H1 (cell line): ENCODE data around the gene OR8H2. TPM values are rescaled to one million over a fixed set of nuclear protein-coding genes. Genes with fewer than 3 reads are reported as not detected.
A peak's percentile ranks its signal among the peaks of the same experiment; 100 is the strongest.
"Not testable (repeated sequence)": the region's sequence is repeated elsewhere in the genome, so short reads cannot be mapped to it uniquely, and the experiment has no call there.

ENCODE experiments used
- CTCF ChIA-PET: fragments of 300-600 bp; sonication (Branson Sonifier 250); formaldehyde crosslinking; loops from one replicate; lab custom pipeline; 2021; ENCODE audit not compliant: partially characterized antibody; lab: Charles Lee
- POLR2A ChIA-PET: fragments of 300-600 bp; sonication (Branson Sonifier 250); formaldehyde crosslinking; loops from one replicate; lab custom pipeline; 2021; ENCODE audit warnings: inconsistent platforms; ENCODE audit not compliant: partially characterized antibody; lab: Charles Lee
- DNase-seq, 2 experiments: peaks; one replicate each; pipeline versions ENCODE4 v3.0.0 to v3.0.0-alpha.2; 2010 to 2022; ENCODE audit warnings: low spot score in 2 of 2, low read depth in 1 of 2, mixed read lengths in 1 of 2
- FAIRE-seq: peaks from 2 replicates; lab custom pipeline; 2011; peaks lifted over from hg19 to GRCh38; lab: Jason Lieb, UNC
- H2AFZ ChIP-seq: 2 replicates; pipeline ENCODE4 v1.8.1; 2012; ENCODE audit warnings: low read length, inconsistent platforms
- H2AK5ac ChIP-seq: 2 replicates; pipeline ENCODE4 v1.6.1; 2013; ENCODE audit warnings: low read depth, low read length
- H2BK120ac ChIP-seq: replicated peaks from 2 replicates; pipeline ENCODE3; 2013; ENCODE audit warnings: low read depth, low read length, inconsistent platforms
- H2BK12ac ChIP-seq: 2 replicates; pipeline ENCODE4 v1.6.1; 2013; ENCODE audit warnings: low read depth, low read length
- H2BK15ac ChIP-seq: 2 replicates; pipeline ENCODE4 v1.6.1; 2013; ENCODE audit warnings: low read length
- H2BK20ac ChIP-seq: 2 replicates; pipeline ENCODE4 v1.6.1; 2013; ENCODE audit warnings: low read length
- H2BK5ac ChIP-seq: 2 replicates; pipeline ENCODE4 v1.6.1; 2013; ENCODE audit warnings: low read depth, low read length
- H3K14ac ChIP-seq: 2 replicates; pipeline ENCODE4 v1.6.1; 2013; ENCODE audit warnings: inconsistent platforms; ENCODE audit not compliant: insufficient read length
- H3K18ac ChIP-seq: 2 replicates; pipeline ENCODE4 v1.6.1; 2013; ENCODE audit warnings: low read length; ENCODE audit errors: extremely low read depth
- H3K23ac ChIP-seq: 2 replicates; pipeline ENCODE4 v1.6.1; 2013; ENCODE audit warnings: inconsistent platforms; ENCODE audit not compliant: insufficient read length
- H3K23me2 ChIP-seq: 2 replicates; pipeline ENCODE4 v1.6.1; 2013; ENCODE audit warnings: low read depth, low read length
- H3K27ac ChIP-seq: 2 replicates; pipeline ENCODE4 v1.6.1; 2011; ENCODE audit warnings: low read depth, low read length, inconsistent platforms
- H3K27me3 ChIP-seq, 4 experiments: replicated peaks in 1 of 4; 1 replicate in 1 of 4; 2 replicates in 3 of 4; pipeline versions ENCODE4 v1.6.1 to v1.8.1; 2011 to 2013; ENCODE audit warnings: low read length in 3 of 4, mild to moderate bottlenecking in 3 of 4, inconsistent platforms in 2 of 4, mixed read lengths in 2 of 4, moderate library complexity in 1 of 4; ENCODE audit not compliant: control insufficient read depth in 3 of 4, insufficient read depth in 3 of 4; ENCODE audit errors: extremely low read depth in 1 of 4
- H3K36me3 ChIP-seq, 4 experiments: 2 replicates each; pipeline versions ENCODE4 v1.6.1 to v1.8.1; 2011 to 2013; ENCODE audit warnings: mild to moderate bottlenecking in 4 of 4, low read length in 3 of 4, moderate library complexity in 2 of 4, control low read depth in 1 of 4, inconsistent platforms in 1 of 4; ENCODE audit not compliant: insufficient read depth in 4 of 4, control insufficient read depth in 2 of 4
- H3K4ac ChIP-seq: replicated peaks from 2 replicates; pipeline ENCODE3; 2013; ENCODE audit warnings: low read length, low read depth, mixed read lengths, inconsistent platforms; ENCODE audit not compliant: insufficient read length
- H3K4me1 ChIP-seq, 4 experiments: replicated peaks in 1 of 4; 1 replicate in 1 of 4; 2 replicates in 3 of 4; pipeline versions ENCODE4 v1.6.1 to v1.8.1; 2011 to 2013; ENCODE audit warnings: low read length in 3 of 4, inconsistent platforms in 2 of 4, mixed read lengths in 1 of 4; ENCODE audit not compliant: insufficient read depth in 4 of 4, control insufficient read depth in 3 of 4
- H3K4me2 ChIP-seq, 2 experiments: 2 replicates each; pipeline versions ENCODE4 v1.6.1 to v1.8.1; 2011 to 2013; ENCODE audit warnings: low read depth in 2 of 2, low read length in 2 of 2, control low read depth in 1 of 2, inconsistent platforms in 1 of 2, mild to moderate bottlenecking in 1 of 2; ENCODE audit not compliant: insufficient read depth in 1 of 2
- H3K4me3 ChIP-seq, 4 experiments: fragments of 200-600, 300-600 bp in 1 of 4; sonication (generic), shearing (Covaris generic), sonication (Bioruptor Twin) in 1 of 4; 2 replicates each; pipeline versions ENCODE4 v1.5.1 to v1.8.1; 2011 to 2016; ENCODE audit warnings: low read length in 4 of 4, low read depth in 3 of 4, control low read depth in 2 of 4, inconsistent platforms in 2 of 4, mild to moderate bottlenecking in 2 of 4, mixed read lengths in 1 of 4, moderate library complexity in 1 of 4; ENCODE audit not compliant: insufficient read depth in 2 of 4; ENCODE audit errors: extremely low read depth in 1 of 4
- H3K56ac ChIP-seq: replicated peaks from 2 replicates; pipeline ENCODE3; 2013; ENCODE audit warnings: low read depth, mild to moderate bottlenecking, mixed read lengths, low read length, inconsistent platforms; ENCODE audit not compliant: insufficient read length
- H3K79me1 ChIP-seq: 2 replicates; pipeline ENCODE4 v1.6.1; 2013; ENCODE audit warnings: low read depth, low read length, control low read depth
- H3K79me2 ChIP-seq, 2 experiments: 2 replicates each; pipeline versions ENCODE4 v1.6.1 to v1.8.1; 2012 to 2013; ENCODE audit warnings: low read length in 2 of 2, mild to moderate bottlenecking in 2 of 2, inconsistent platforms in 1 of 2; ENCODE audit not compliant: insufficient read depth in 2 of 2, control insufficient read depth in 1 of 2
- H3K9ac ChIP-seq, 4 experiments: replicated peaks in 1 of 4; 1 replicate in 1 of 4; 2 replicates in 3 of 4; pipeline versions ENCODE4 v1.6.1 to v1.8.1; 2011 to 2013; ENCODE audit warnings: low read depth in 3 of 4, low read length in 3 of 4, control low read depth in 2 of 4, mild to moderate bottlenecking in 2 of 4, moderate library complexity in 2 of 4, inconsistent platforms in 1 of 4; ENCODE audit errors: extremely low read depth in 1 of 4
- H3K9me3 ChIP-seq, 2 experiments: 2 replicates each; pipeline versions ENCODE4 v1.6.1 to v1.8.1; 2012 to 2013; ENCODE audit warnings: mild to moderate bottlenecking in 2 of 2, moderate library complexity in 2 of 2, control low read depth in 1 of 2, inconsistent platforms in 1 of 2, low read depth in 1 of 2, low read length in 1 of 2, mixed read lengths in 1 of 2; ENCODE audit not compliant: insufficient read depth in 2 of 2
- H4K20me1 ChIP-seq, 2 experiments: replicated peaks in 1 of 2; 2 replicates each; pipeline versions ENCODE3 to v1.8.1; 2011 to 2013; ENCODE audit warnings: inconsistent platforms in 2 of 2, low read length in 2 of 2, mild to moderate bottlenecking in 1 of 2; ENCODE audit not compliant: insufficient read depth in 2 of 2, control insufficient read depth in 1 of 2
- H4K5ac ChIP-seq: 2 replicates; pipeline ENCODE4 v1.6.1; 2013; ENCODE audit warnings: low read length, low read depth, mixed read lengths, inconsistent platforms; ENCODE audit not compliant: insufficient read length
- H4K8ac ChIP-seq: 2 replicates; pipeline ENCODE4 v1.8.0; 2013; ENCODE audit warnings: mild to moderate bottlenecking, moderate library complexity, low read length, inconsistent platforms; ENCODE audit not compliant: insufficient read depth; ENCODE audit errors: extremely low read depth
- H4K91ac ChIP-seq: replicated peaks from 2 replicates; pipeline ENCODE3; 2013; ENCODE audit warnings: low read length, mixed read lengths, inconsistent platforms; ENCODE audit not compliant: insufficient read length
- NANOG ChIP-seq: IDR thresholded peaks from 2 replicates; pipeline ENCODE4 v1.6.1; 2011; ENCODE audit warnings: low read length, low read depth, mild to moderate bottlenecking, inconsistent platforms; ENCODE audit not compliant: insufficient read depth, poor library complexity, severe bottlenecking
- WGBS, 2 experiments: shearing (Covaris generic) in 1 of 2; methylation state at CpG; one replicate each; pipeline versions ENCODE4 v1.1.6 to v1.1.7; 2013 to 2015; ENCODE audit warnings: low lambda C conversion rate in 2 of 2, mixed read lengths in 2 of 2, inconsistent platforms in 1 of 2, low coverage in 1 of 2, missing lambda C conversion rate in 1 of 2; ENCODE audit not compliant: insufficient replicate concordance in 2 of 2, insufficient coverage in 1 of 2, insufficient read length in 1 of 2; ENCODE audit errors: extremely low coverage in 1 of 2, missing lambda C conversion rate in 1 of 2; 5-methylcytosine and 5-hydroxymethylcytosine counted together
- polyA plus RNA-seq, 7 experiments: library from polyadenylated mRNA; depleted of rRNA in 3 of 7; stranded (reverse) in 5 of 7; unstranded in 2 of 7; fragments of >200 nt in 5 of 7; fragments of 200-250 nt in 2 of 7; gene quantifications; 1 replicate in 5 of 7; 2 replicates in 1 of 7; 4 replicates in 1 of 7; pipeline versions ENCODE4 v1.2.1 to v1.2.3, GENCODE V29; 2011 to 2013; ENCODE audit warnings: missing spikeins in 2 of 7, mixed read lengths in 2 of 7
- total RNA-seq: library from RNA; stranded (reverse); fragmentation: NEBNext Ultra II Directional; extraction: Animal tissue kit (Norgen Biotek cat#: 25700); gene quantifications from 2 replicates; pipeline ENCODE4 v1.2.1, GENCODE V29; 2021
- TF ChIP-seq, protein P1 (sequence below): IDR thresholded peaks from 2 replicates; pipeline ENCODE4 v1.6.1; 2012; ENCODE audit warnings: inconsistent platforms

The OR8H2 gene
- total and polyA plus RNA-seq, 2 of the 8 experiments (the other 6 are each of a cell fraction or from before 2014, with no cell fraction given), result not detected

DNA sequence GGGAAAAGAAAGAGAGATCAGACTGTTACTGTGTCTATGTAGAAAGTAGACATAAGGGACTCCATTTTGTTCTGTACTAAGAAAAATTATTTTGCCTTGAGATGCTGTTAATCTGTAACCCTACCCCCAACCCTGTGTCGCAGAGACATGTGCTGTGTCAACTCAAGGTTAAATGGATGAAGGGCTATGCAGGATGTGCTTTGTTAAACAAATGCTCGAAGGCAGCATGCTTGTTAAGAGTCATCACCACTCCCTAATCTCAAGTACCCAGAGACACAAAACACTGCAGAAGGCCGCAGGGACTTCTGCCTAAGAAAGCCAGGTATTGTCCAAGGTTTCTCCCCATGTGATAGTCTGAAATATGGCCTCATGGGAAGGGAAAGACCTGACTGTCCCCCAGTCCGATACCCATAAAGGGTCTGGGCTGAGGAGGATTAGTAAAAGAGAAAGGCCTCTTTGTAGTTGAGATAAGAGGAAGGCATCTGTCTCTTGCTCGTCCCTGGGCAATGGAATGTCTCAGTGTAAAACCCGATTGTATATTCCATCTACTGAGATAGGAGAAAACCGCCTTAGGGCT is 45.7 kb upstream of the OR8H2 start:
- H3K4me3 ChIP-seq, result not testable (repeated sequence)

More for the DNA sequence above, 45.7 kb upstream of the OR8H2 start:
- H4K20me1 ChIP-seq, H3K9me3 ChIP-seq, H4K5ac ChIP-seq, H3K14ac ChIP-seq, H2AK5ac ChIP-seq, H2BK12ac ChIP-seq, H3K23me2 ChIP-seq, H4K91ac ChIP-seq, H3K18ac ChIP-seq, H3K23ac ChIP-seq, H3K79me1 ChIP-seq, H3K4me1 ChIP-seq, H3K9ac ChIP-seq, H2AFZ ChIP-seq, H3K36me3 ChIP-seq, H3K79me2 ChIP-seq, CTCF ChIA-PET, H2BK15ac ChIP-seq, H2BK20ac ChIP-seq, H2BK120ac ChIP-seq, H3K56ac ChIP-seq, POLR2A ChIA-PET, H3K27ac ChIP-seq, H3K4ac ChIP-seq, H3K27me3 ChIP-seq: not testable (repeated sequence)
- 37% methylated on average over 5 of the region's 7 CpGs; no CpG with 5 or more reads in 1 of the 2 experiments for WGBS, 2 experiments
- peak; percentile 25 to 48 for DNase-seq
- Histone ChIP-seq H3K4me2 (peak overlapping the region; percentile 28 to 36; a peak in 2 of 4 replicates), H2BK5ac (peak overlapping the region; percentile 66; the same call in 1 of the 2 replicates)
- TF ChIP-seq, protein P1, sequence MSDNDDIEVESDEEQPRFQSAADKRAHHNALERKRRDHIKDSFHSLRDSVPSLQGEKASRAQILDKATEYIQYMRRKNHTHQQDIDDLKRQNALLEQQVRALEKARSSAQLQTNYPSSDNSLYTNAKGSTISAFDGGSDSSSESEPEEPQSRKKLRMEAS, result peak; percentile 30; the same call in 1 of the 2 replicates
- peak; percentile 60 for TF ChIP-seq NANOG
- TF ChIP-seq, all 59 proteins: peak for 2; not testable (repeated sequence) for 57
- FAIRE-seq, result peak; percentile 86
- not testable (repeated sequence) for H4K8ac ChIP-seq
